Muscle layer of colon (tissue), 2 donors: ENCODE results near the gene AKAIN1.

Experiments used
- H3K27ac ChIP-seq: one replicate; pipeline ENCODE4 v1.7.0; 2013; ENCODE audit warnings: low read depth, mild to moderate bottlenecking, low read length, moderate library complexity
- H3K27me3 ChIP-seq, 2 donors: one replicate each; pipeline ENCODE4 v1.7.0; 2013; ENCODE audit warnings: low read length in 2 of 2, mild to moderate bottlenecking in 2 of 2; ENCODE audit not compliant: insufficient read depth in 2 of 2, control insufficient read depth in 1 of 2
- H3K36me3 ChIP-seq: one replicate; pipeline ENCODE4 v1.7.0; 2013; ENCODE audit warnings: mild to moderate bottlenecking, low read length; ENCODE audit not compliant: insufficient read depth
- H3K4me1 ChIP-seq: one replicate; pipeline ENCODE4 v1.7.0; 2013; ENCODE audit warnings: mild to moderate bottlenecking, low read length; ENCODE audit not compliant: insufficient read depth
- H3K4me3 ChIP-seq, 2 donors: one replicate each; pipeline ENCODE4 v1.7.0; 2013; ENCODE audit warnings: low read length in 2 of 2, low read depth in 1 of 2, mild to moderate bottlenecking in 1 of 2, moderate library complexity in 1 of 2
- H3K9ac ChIP-seq: one replicate; pipeline ENCODE4 v1.7.0; 2013; ENCODE audit warnings: low read length
- H3K9me3 ChIP-seq: one replicate; pipeline ENCODE4 v1.7.0; 2013; ENCODE audit warnings: mild to moderate bottlenecking, low read length
- donor health status: abdominal sarcoma.
- donor health status: Adenocarcinoma of cecum.

The AKAIN1 gene

GRCh38 chr18:5158587-5158986, 38.5 kb downstream of the AKAIN1 start:
- no peak overlapping the region for H3K4me3 ChIP-seq
- H3K9me3 ChIP-seq, result no peaks in the 10 kb centered on the region
- H3K27me3 ChIP-seq, result no peaks in the 10 kb centered on the region
- H3K9ac ChIP-seq, result no peak overlapping the region
- no peak overlapping the region for H3K27ac ChIP-seq
- no peaks in the 10 kb centered on the region for H3K36me3 ChIP-seq
- H3K4me1 ChIP-seq, result no peaks in the 10 kb centered on the region

DNA sequence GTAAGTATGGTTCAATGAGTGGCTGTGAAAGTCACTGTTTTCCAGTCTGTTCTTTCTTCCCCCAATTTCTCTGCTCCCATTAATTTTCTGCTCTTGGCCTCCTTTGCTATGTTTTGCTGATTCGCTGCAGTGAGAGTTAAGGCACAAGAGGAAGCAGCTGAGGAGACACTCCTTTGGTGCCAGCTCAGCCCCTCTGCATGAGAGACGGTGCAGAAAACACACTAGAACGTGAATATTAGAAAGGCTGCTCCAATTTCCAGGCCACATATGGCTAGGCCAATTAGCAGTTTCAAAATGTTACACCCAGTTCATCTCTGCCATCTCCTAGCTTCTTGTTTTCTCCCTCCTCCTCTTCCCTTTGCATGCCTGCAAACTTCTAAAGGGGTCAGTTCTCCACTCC, 38.9 kb downstream of the AKAIN1 start:
- no peak overlapping the region for H3K27ac ChIP-seq

DNA sequence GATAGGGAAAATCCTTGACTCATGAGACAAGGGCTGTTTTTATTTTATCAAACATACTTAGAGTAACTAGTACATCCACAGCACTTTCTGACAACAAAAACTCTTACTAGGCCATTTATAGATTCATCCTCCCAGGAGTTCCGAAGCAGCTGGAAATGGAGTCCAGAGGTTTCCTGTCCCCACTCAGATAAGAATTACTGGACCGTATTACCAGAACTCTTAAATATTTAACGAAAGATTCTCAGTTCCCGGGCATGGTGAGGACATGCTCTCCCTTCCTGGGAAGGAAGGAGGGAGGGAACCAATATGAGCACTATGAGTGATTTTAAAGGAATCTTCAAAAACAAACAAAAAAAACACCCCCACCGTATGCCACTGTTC, 41.2 kb downstream of the AKAIN1 start:
- Histone ChIP-seq H3K9ac (no peak overlapping the region), H3K4me3 (no peak overlapping the region), H3K27ac (no peak overlapping the region), H3K9me3 (no peaks in the 10 kb centered on the region), H3K36me3 (no peaks in the 10 kb centered on the region), H3K4me1 (no peaks in the 10 kb centered on the region), H3K27me3 (no peaks in the 10 kb centered on the region)

More for the DNA sequence above, 38.9 kb downstream of the AKAIN1 start:
- Histone ChIP-seq H3K4me1 (no peaks in the 10 kb centered on the region), H3K27me3 (no peaks in the 10 kb centered on the region), H3K36me3 (no peaks in the 10 kb centered on the region), H3K9me3 (no peaks in the 10 kb centered on the region), H3K4me3 (no peak overlapping the region), H3K9ac (no peak overlapping the region)

GRCh38 chr18:5155218-5155906, 41.7 kb downstream of the AKAIN1 start:
- Histone ChIP-seq H3K27ac (no peak overlapping the region), H3K9ac (no peak overlapping the region), H3K27me3 (no peaks in the 10 kb centered on the region), H3K9me3 (no peaks in the 10 kb centered on the region), H3K4me3 (no peak overlapping the region), H3K36me3 (no peaks in the 10 kb centered on the region), H3K4me1 (no peaks in the 10 kb centered on the region)

DNA sequence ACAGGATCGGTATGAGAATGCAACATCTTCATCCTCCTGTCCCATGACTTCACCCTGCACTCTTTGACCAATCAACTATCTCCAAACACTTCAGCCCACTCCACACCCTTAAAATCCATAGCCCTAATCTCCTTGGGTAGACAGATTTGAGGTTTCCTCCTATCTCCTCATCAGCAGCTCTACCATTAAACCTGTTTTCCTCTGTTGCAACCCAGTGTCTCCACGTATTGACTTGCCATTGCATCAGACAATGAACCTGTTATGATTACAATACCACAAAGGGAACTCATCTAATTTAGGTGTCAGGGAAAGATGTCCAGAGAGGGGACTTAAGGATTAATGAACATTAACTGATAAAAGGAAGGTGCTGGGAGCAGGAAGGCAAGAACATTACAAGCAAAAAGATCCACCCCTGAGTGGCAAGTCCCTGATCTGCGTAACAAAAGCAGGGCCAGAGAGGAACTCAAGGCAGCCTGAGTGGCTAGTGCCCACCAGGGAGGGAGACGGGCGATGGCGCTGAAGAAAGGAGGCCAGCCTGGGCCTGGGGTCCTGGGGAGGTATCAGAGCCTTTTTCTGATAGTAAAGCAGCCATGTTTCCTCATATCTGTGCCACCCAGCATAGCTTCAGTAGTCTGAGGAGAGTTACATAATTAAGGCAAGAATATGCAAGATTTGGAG, 44.6 kb downstream of the AKAIN1 start:
- Histone ChIP-seq H3K9ac (no peak overlapping the region), H3K27me3 (no peaks in the 10 kb centered on the region), H3K9me3 (no peaks in the 10 kb centered on the region), H3K4me3 (no peak overlapping the region), H3K27ac (no peak overlapping the region), H3K4me1 (no peaks in the 10 kb centered on the region), H3K36me3 (no peaks in the 10 kb centered on the region)

- Histone ChIP-seq H3K36me3 (no peaks in the 10 kb centered on the region), H3K27me3 (no peaks in the 10 kb centered on the region), H3K4me1 (no peaks in the 10 kb centered on the region), H3K4me3 (no peak overlapping the region), H3K9ac (no peak overlapping the region), H3K9me3 (no peaks in the 10 kb centered on the region), H3K27ac (no peak overlapping the region)
These were observed 46.2 kb downstream of the AKAIN1 start for GRCh38 chr18:5150894-5151293.

- no peaks in the 10 kb centered on the region for H3K27me3 ChIP-seq
- H3K9ac ChIP-seq, result no peak overlapping the region
- no peaks in the 10 kb centered on the region for H3K4me1 ChIP-seq
- H3K27ac ChIP-seq, result no peak overlapping the region
- H3K9me3 ChIP-seq, result no peaks in the 10 kb centered on the region
- no peak overlapping the region for H3K4me3 ChIP-seq
- no peaks in the 10 kb centered on the region for H3K36me3 ChIP-seq
These were observed 51.0 kb downstream of the AKAIN1 start for GRCh38 chr18:5146093-5146492.

DNA sequence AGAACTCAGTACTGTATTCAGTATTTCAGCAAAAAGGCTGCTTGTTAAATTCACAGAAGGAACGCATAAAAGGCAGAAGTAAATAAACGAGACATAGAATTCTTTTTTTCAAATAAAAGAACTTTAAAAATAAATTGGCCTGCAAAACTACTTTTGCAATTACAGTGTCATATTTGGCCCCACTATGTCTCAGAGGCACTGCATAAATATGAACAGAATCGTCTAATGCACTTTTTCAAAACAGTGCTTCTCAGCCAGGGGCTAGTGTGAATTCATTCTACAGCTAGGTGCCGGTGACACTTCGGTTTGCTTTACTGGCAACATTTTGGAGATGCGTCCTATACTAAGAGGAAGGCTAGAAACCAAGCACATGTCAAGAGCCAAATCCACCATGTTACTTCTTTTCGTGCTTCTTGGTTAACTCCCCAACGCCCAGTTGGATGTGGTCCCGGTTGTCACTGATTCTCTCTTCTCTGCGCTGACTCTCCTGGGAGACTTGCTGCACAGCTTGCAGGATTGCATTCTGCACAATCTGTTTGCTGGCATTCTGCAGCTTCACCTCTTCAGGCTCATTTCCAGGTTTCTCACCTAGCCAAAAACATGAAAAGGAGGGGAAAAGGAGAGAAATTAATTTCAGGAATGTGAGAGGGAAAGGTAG, 51.8 kb downstream of the AKAIN1 start:
- Histone ChIP-seq H3K27ac (no peak overlapping the region), H3K9me3 (no peaks in the 10 kb centered on the region), H3K4me3 (no peak overlapping the region)

DNA sequence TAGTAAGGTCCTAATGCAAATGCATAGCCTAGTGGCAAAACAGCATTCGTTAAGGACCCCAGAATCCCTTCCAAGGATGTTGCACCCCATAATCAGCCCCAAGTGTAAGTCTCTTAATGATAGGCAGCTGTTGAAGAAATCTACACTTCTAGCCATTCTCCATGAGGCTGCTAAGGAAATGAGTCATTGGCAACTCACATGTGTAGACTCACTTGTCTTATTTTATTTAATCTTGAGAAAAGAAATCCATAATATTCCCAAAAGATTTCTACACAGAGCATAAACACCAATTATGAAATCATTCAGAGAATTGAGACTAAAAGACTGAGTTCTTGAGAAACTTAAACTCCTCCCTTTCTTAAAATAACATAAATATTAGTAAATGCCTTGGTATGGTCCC, 52.4 kb downstream of the AKAIN1 start:
- H3K4me3 ChIP-seq, result no peak overlapping the region
- H3K36me3 ChIP-seq, result no peaks in the 10 kb centered on the region
- no peak overlapping the region for H3K9ac ChIP-seq
- no peak overlapping the region for H3K27ac ChIP-seq
- no peaks in the 10 kb centered on the region for H3K9me3 ChIP-seq
- H3K4me1 ChIP-seq, result no peaks in the 10 kb centered on the region
- no peaks in the 10 kb centered on the region for H3K27me3 ChIP-seq

More for the DNA sequence above, 51.8 kb downstream of the AKAIN1 start:
- H3K4me1 ChIP-seq, result no peaks in the 10 kb centered on the region
- no peak overlapping the region for H3K9ac ChIP-seq
- no peaks in the 10 kb centered on the region for H3K36me3 ChIP-seq
- no peaks in the 10 kb centered on the region for H3K27me3 ChIP-seq

DNA sequence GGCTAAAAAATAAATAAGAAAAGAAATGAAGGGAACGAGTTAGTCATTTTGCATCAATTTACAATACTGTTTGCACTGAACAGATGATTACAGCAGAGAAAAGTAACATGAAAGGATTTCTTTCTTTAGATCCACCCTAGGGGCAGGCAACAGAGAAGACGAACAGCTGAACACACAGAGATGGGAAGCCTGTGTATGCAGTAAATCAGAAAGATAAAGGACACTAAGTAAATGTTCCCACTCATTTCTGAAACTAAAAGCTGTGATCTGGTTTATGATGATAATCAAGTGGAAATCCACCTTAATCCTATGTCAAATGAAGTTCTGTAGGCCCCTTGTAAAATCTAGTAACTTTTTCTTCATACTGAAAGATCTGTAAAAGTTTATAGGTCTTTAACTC, 54.2 kb downstream of the AKAIN1 start:
- H3K36me3 ChIP-seq, result no peaks in the 10 kb centered on the region
- H3K9ac ChIP-seq, result no peak overlapping the region
- H3K4me1 ChIP-seq, result no peaks in the 10 kb centered on the region
- no peaks in the 10 kb centered on the region for H3K9me3 ChIP-seq
- no peaks in the 10 kb centered on the region for H3K27me3 ChIP-seq
- H3K27ac ChIP-seq, result no peak overlapping the region
- H3K4me3 ChIP-seq, result no peak overlapping the region

- H3K4me3 ChIP-seq, result no peak overlapping the region
- no peaks in the 10 kb centered on the region for H3K4me1 ChIP-seq
- H3K9me3 ChIP-seq, result no peaks in the 10 kb centered on the region
These were observed 54.9 kb downstream of the AKAIN1 start for GRCh38 chr18:5142131-5142530.

More at GRCh38 chr18:5142131-5142530, 54.9 kb downstream of the AKAIN1 start:
- Histone ChIP-seq H3K9ac (no peak overlapping the region), H3K27ac (no peak overlapping the region), H3K27me3 (no peaks in the 10 kb centered on the region), H3K36me3 (no peaks in the 10 kb centered on the region)
